ENCODE results near the gene SERPINB10.

GRCh38 chr18:63892566-63892965, 15.2 kb upstream of the SERPINB10 start:
- TF ChIP-seq, protein P1, sequence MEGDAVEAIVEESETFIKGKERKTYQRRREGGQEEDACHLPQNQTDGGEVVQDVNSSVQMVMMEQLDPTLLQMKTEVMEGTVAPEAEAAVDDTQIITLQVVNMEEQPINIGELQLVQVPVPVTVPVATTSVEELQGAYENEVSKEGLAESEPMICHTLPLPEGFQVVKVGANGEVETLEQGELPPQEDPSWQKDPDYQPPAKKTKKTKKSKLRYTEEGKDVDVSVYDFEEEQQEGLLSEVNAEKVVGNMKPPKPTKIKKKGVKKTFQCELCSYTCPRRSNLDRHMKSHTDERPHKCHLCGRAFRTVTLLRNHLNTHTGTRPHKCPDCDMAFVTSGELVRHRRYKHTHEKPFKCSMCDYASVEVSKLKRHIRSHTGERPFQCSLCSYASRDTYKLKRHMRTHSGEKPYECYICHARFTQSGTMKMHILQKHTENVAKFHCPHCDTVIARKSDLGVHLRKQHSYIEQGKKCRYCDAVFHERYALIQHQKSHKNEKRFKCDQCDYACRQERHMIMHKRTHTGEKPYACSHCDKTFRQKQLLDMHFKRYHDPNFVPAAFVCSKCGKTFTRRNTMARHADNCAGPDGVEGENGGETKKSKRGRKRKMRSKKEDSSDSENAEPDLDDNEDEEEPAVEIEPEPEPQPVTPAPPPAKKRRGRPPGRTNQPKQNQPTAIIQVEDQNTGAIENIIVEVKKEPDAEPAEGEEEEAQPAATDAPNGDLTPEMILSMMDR (IDR thresholded peaks at IDR 0.05), result no peak
- no peak for TF ChIP-seq EZH2 (IDR thresholded peaks at IDR 0.05; ENCODE audit: borderline replicate concordance, insufficient read depth, low read depth, low read length, poor library complexity, severe bottlenecking)
